A172 (cell line): Measurements from ENCODE around the gene USP11. TPM values are rescaled to one million over a fixed set of nuclear protein-coding genes. Genes with fewer than 3 reads are reported as not detected.

Source experiments
- total RNA-seq: library from RNA; depleted of rRNA; stranded (reverse); fragments of >200 nt; shearing (Covaris generic); gene quantifications from 2 replicates; pipeline ENCODE4 v1.2.3, GENCODE V29; 2014; rRNA removed

The USP11 gene
- total RNA-seq, 1 experiment from 2014 or later, result 21.1 TPM

Other genes with a start within 250 kb of the USP11 start
- not detected in 2 replicates for gene RGN, start 154.6 kb upstream of the USP11 start, total RNA-seq
- gene NDUFB11, start 88.3 kb upstream of the USP11 start, total RNA-seq, result 85.8 and 120 TPM in 2 replicates
- 42.6 and 48.8 TPM in 2 replicates for gene RBM10, start 87.8 kb upstream of the USP11 start, total RNA-seq
- 169 and 174 TPM in 2 replicates for gene UBA1, start 39.2 kb upstream of the USP11 start, total RNA-seq
- gene CDK16, start 14.3 kb upstream of the USP11 start, total RNA-seq, result 106 and 110 TPM in 2 replicates
- not detected in 2 replicates for gene ZNF157, start 137.6 kb downstream of the USP11 start, total RNA-seq